ENCODE measurements around the gene YIPF2.

DNA sequence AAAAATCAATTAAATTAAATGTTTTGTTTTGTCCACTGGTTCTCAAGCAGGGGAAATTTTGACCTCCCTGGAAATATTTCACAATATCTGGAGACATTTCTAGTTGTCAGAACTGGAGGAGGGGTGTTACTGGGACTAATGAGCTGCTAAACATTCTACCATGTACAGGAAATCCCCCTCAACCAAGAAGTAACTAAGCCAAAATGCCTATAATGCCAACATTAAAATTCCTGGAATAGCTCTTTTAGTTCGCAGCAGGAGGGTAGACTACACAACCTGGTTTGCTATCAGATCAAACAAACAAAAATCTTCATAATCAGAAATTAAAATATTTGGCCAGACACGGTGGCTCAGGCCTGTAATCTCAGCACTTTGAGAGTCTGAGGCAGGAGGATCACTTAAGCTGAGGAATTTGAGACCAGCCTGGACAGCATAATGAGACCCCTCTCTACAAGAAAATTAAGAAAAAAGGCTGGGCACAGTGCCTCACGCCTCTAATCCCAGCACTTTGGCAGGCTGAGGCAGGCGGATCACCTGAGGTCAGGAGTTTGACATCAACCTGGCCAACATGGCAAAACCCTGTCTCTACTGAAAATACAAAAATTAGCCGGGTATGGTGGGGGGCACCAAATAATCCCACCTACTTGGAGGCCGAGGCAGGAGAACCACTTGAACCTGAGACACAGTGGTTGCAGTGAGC is 18.7 kb upstream of the YIPF2 start:
- TF ChIP-seq SP1 (IDR thresholded peaks at IDR 0.05) = no peak
- no peak for TF ChIP-seq FOXM1 (IDR thresholded peaks at IDR 0.05; ENCODE audit: borderline replicate concordance)
- no peak for TF ChIP-seq NFRKB (IDR thresholded peaks at IDR 0.05)
- no peak for TF ChIP-seq CTBP1 (IDR thresholded peaks at IDR 0.05; ENCODE audit: borderline replicate concordance)
- TF ChIP-seq FOXA1 (IDR thresholded peaks at IDR 0.05) = no peak
- TF ChIP-seq TARDBP (IDR thresholded peaks at IDR 0.05) = no peak
- no peak for TF ChIP-seq SUZ12 (IDR thresholded peaks at IDR 0.05)
- no peak for TF ChIP-seq ARNT (IDR thresholded peaks at IDR 0.05)
- TF ChIP-seq BHLHE40 (IDR thresholded peaks at IDR 0.05; ENCODE audit: borderline replicate concordance) = no peak
- no peak for TF ChIP-seq FOXK2 (IDR thresholded peaks at IDR 0.05)
- no peak for TF ChIP-seq HDGF (IDR thresholded peaks at IDR 0.05; ENCODE audit: borderline replicate concordance)
- no peak for TF ChIP-seq ELF4 (IDR thresholded peaks at IDR 0.05)
